NCI-H1694 (cell line): ENCODE results near the gene SLC43A1.

Source experiments
- DNase-seq: peaks from one replicate; lab custom pipeline; 2025; lab: John Stamatoyannopoulos, UW

The SLC43A1 gene

DNA sequence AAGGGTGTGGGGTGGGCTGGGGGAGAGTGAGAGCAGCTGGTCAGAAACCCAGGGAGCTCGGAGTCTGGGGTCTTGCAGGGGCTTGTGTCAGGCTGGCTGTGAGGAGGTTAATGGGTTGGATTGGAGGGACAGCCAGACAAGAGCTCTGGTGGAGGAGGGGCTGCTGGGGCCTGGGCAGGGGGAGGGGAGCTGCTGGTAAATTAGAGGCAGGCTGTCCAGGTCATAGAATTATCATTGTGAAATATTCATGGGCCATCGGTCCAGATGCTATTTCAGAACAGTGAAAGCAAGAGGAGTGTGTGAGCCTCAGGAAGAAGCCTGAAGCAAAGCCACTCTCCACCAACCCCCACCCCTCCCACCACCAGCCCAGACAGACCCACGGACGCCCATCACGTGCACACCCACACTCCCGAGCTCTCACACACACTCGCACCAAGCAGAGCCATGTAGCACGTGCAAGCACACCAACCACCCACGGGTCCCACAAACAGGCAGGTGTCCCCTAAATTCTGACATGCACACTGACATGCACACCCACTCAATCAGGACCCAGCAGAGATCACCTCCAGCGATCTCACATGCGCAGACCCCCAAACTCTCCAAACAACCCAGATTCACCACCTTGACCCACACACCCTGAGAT, 36.4 kb downstream of the SLC43A1 start:
- no peak for DNase-seq

DNA sequence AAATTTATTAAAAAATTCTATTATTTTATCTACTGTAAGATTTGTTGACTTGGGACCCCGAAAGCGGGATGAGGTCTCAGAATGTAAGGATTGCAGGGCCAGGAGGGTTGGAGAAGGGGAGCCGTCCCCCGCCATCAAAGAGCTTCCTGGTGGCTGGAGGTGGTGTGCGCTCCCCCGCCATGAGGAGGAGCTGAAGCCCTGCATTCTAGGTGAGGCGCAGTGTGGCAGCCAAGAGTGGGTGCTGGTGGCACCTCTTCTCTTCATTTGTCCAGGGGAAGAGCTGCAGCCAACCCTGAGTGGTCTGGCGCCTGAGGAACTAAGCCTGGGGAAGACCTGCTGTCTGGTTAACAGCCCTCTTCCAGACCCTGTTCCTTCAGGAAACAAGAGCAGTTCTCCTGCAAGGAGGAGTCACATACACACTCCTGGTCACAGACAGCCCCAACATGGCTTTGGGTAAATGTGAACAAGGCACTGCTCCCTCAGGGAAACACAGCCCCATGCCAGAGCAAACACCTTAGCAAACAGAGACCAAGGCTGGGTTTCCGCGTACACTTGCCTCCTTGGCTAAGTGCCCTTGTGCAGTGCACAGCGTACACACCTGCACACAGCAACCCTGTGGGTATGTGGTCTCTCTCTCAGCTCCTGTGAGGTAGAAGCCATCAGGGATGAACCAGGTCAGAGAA, 37.9 kb downstream of the SLC43A1 start:
- no peak for DNase-seq

DNA sequence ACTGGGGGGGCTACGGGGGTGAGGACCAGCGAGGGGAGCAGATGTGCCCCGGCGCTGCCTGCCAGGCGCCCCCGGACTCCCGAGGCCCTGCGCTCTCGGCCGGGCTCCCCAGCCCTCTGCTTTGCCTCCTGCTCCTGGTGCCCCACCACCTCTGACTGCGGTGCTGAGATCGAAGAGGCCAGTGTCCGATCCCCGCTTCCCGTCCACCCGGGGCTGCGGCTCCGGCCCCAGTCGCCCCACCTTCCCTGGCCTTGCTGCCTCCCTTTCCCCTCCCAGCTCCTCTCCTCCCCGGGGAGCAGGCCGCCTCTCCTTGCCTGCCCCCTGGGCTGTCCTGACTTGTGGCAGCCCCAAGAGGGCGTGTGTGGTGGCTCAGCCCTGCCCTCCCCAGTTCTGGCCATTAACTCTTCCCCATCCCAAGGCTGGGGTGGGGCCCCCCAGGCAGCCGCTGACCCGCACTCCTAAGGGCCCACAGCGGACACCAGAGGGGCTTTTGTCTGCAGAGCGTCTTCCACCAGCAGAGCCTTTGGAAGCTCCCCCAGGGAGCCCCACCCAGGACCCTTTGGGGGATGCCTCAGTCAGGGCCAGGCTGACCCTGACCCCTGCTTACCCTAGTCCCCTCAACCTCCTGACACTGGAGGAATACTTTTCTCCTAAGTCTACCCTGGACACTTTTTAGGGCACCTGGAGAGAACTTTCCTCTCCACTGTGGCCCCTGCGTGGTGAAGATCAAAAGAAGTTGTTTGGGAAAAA, 38.6 kb downstream of the SLC43A1 start:
- no peak for DNase-seq

DNA sequence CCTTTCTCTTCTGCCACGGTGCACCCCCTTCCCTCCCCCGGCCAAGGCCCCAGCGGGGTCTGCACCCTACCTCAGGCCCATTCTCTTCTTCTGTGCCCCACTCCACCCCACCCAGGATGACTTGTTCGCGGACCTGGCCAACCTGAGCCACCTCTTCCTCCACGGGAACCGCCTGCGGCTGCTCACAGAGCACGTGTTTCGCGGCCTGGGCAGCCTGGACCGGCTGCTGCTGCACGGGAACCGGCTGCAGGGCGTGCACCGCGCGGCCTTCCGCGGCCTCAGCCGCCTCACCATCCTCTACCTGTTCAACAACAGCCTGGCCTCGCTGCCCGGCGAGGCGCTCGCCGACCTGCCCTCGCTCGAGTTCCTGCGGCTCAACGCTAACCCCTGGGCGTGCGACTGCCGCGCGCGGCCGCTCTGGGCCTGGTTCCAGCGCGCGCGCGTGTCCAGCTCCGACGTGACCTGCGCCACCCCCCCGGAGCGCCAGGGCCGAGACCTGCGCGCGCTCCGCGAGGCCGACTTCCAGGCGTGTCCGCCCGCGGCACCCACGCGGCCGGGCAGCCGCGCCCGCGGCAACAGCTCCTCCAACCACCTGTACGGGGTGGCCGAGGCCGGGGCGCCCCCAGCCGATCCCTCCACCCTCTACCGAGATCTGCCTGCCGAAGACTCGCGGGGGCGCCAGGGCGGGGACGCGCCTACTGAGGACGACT, 39.3 kb downstream of the SLC43A1 start:
- no peak for DNase-seq

DNA sequence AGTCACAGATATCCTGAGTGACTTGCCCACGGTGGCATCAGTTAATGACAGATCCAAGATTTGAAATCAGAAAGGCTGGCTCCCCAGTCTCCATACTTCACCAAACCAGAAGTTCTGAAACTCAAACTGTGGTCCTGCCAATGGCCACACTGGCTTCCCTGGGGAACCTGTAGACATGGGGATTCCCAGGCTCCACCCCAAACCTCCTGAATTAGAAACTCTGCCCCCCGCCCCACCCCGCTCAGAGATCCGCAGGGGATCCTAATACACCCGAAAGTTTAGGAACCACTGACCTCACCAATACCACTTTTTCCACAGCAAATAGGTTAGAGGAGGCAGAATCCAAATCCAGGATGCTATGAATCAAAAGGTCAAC, 39.8 kb downstream of the SLC43A1 start:
- DNase-seq: no peak

DNA sequence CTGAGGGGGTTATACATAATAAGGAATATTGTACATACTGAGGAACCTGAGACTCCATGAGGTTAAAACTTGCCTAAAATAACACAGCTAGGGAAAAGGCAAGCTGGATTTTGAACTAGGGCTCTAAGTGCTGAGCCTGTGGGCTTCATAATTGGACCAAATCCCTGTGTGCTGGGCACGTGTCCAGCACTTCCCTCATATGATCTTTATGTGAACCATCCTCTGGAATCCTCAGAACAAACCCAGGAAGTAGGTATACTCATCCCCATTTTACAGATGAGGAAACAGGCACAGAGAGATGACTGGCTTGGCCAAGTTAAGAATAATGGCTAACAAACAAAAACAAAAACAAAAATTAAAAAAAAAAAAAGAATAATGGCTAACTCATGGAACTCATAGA, 40.3 kb downstream of the SLC43A1 start:
- no peak for DNase-seq

DNA sequence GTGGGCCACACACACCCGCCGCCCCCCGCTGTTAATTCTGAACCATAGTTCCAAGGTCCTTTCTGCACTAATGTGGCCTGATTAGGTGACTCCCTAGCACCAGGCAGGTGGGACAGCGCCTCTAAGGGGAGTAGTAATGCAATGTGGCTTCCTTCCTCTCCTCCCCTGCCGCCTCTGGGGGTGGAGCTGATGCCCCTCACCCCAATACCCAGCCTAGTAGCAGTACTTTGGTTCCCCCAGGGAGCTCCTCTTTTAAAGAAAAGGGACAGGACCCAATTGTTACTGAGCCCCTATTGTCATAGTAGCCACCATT, 40.7 kb downstream of the SLC43A1 start:
- DNase-seq: no peak

DNA sequence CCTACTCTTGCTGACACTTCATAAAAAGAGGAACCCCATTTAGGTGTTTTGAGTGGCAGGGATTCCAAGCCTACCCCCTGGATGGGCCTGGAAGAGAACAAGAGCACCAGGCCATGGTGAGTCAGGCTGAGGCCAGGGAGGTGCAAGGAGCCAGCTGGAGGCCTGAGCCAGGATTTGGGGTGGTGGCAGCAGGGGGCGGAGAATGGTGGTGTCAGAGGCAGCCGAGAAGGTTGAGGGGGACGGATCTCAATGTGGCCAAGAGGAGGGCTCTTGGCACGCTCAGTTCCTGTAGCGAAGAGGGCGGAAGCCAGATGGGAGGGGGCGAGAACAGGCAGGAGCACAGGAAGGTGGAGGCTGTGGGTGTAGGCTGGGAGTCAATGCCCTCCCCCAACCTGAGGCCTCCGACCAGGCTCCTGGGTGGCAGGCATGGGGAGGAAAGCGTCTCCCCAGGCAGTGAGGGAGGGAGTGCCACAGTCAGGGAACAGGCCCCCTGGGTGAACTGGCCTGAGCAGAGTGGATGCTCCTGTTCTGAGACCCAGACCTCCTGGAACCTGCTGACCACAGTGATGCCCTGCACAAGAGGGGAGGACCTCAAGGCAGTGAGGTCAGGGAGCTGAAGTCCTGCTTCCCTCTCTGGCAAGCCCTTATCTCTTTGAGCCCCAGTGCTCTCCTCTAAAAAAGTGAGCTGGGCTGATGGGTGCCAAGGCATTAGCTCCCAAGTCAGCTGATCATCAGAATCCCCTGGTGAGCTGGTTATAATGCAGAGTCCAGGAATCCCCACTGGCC, 41.3 kb downstream of the SLC43A1 start:
- peak; percentile 14 for DNase-seq

DNA sequence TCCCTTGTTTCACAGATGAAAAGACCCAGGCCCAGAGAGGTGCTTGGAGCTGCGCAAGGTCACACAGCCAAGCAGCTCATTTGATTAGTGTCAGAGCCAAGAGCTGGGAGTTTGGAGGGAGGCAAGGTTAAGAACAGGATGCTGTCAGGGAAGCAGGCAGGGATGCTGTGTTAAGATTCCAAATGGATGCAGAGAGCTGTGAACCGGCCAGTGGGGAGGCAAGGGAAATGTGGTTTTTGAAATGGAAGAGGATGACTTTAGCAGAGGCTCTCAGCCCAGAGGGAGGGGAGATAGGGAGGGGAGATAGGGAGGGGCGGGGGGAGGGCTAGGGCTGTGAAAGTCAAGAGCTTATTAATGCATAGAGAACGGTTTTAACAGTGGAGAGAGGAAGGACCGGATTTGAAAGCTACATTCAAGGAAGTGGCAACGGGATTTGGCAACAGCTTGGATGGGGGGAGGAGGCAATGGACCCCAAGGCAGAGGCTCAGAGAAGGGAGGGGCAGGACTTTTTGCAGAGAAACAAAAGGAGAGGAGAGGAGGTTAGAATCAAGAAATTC, 42.1 kb downstream of the SLC43A1 start:
- DNase-seq: no peak

DNA sequence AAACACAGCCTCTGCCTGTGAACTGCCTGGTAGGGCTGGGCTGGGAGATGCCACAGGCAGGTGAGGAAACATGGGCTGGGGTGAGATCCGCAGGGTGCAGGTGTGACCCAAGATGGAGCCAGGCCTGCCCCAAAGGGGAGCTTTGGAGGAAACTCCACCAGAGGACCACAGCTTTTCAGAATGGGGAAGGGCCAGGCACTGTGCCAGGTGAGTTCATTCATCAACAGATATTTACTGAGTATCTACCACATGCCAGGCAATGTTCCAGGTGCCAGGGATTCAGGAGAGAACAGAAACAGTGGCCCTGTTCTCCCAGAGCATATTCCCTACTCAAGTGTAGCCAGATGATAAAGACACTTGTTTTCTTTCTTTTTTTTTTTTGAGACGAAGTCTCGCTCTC, 44.0 kb downstream of the SLC43A1 start:
- peak; percentile 62 for DNase-seq

DNA sequence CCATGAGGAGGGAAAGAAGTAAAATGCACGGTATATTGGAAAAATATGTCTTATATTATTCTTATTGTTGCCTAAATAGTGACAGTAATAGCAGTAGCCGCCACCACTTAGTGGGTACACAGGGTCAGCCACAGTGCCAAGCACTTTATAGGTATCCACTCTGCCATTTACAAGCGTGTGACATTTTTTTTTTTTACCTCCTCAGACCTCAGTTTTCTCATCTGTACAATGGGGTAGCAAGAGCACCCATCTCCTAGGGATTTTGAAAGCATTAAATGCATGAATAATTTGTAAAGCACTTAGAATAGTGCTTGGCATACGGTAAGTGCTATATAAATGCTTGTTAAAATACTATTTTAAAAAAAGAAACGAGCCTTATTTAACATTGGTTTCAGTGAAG, 46.2 kb downstream of the SLC43A1 start:
- DNase-seq: no peak

DNA sequence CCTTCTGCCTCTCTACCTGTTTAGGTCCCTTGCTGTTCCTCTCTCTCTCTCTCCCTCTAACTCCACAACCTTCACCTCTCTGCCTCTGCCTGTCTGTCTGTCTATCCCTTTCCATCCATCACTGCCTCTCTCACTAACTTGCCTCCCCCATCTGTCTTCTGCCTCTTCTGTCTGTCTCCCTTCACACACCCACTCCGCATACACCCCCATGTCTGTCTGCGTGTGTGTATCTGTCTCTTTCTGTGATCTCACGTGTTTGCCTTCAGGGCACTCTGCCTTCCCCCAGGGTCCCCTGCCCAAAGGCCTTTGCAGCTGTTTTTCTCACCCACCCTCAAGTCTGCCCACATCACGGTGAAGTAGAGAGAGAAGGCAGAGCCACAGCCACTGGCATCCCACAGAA, 47.2 kb downstream of the SLC43A1 start:
- no peak for DNase-seq

DNA sequence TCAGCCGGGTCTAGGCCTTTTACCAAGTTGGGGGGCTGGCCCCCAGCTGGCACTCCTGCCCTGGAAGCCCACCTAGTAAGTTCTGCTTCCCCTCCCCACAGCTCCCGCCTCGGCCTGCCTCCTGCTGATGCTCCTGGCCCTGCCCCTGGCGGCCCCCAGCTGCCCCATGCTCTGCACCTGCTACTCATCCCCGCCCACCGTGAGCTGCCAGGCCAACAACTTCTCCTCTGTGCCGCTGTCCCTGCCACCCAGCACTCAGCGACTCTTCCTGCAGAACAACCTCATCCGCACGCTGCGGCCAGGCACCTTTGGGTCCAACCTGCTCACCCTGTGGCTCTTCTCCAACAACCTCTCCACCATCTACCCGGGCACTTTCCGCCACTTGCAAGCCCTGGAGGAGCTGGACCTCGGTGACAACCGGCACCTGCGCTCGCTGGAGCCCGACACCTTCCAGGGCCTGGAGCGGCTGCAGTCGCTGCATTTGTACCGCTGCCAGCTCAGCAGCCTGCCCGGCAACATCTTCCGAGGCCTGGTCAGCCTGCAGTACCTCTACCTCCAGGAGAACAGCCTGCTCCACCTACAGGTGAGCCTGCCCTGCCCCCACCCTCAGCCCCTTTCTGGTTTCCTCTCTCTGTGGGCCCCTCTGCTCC, 47.9 kb downstream of the SLC43A1 start:
- DNase-seq: no peak

DNA sequence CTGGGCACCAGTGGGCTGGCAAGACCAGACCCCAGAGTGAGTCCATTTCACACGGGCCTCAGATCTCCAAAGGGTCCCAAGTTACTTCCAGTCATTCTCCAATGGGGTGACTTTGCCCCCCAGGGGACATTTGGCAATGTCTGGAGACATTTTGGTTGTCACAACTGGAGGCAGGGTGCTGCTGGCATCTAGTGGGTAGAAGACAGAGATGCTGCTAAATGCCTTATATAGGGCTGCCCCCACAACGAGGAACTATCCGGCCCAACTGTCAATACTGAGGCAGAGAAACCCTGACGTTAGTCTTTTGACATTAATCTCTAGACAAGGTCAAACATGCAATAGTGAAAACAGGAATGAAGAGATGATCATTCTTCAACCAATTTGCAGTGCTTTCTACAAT, 48.8 kb downstream of the SLC43A1 start:
- no peak for DNase-seq

DNA sequence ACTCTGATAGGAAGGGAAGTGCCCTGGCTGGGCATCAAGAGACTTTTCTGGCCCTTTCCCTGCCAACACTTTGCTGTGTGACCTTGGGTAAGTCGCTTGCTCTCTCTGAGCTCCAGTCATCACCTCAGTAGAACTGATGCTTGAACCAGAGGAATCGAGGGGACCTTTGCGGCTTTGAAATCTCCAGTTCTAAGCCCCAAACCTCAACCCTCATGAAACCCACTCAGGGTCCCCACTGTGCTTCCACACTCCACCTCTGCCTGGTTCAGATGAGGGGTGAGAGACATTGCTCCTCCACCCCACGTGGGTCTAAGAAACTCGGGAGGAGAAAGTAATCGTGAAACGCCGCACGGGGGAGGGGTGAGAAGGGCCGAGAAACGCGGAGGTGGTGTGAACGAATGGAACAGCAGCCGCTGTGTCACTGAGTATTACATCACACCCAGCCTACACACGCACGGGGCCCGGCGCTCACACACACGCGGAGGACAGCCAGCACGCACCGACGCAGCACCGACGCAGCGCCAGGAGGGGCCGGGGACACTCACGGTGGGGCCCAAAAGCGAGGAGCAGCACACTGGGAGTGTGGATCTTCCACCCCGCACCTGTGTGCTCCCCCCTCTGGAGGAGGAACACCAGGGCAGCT, 50.8 kb downstream of the SLC43A1 start:
- DNase-seq: no peak

DNA sequence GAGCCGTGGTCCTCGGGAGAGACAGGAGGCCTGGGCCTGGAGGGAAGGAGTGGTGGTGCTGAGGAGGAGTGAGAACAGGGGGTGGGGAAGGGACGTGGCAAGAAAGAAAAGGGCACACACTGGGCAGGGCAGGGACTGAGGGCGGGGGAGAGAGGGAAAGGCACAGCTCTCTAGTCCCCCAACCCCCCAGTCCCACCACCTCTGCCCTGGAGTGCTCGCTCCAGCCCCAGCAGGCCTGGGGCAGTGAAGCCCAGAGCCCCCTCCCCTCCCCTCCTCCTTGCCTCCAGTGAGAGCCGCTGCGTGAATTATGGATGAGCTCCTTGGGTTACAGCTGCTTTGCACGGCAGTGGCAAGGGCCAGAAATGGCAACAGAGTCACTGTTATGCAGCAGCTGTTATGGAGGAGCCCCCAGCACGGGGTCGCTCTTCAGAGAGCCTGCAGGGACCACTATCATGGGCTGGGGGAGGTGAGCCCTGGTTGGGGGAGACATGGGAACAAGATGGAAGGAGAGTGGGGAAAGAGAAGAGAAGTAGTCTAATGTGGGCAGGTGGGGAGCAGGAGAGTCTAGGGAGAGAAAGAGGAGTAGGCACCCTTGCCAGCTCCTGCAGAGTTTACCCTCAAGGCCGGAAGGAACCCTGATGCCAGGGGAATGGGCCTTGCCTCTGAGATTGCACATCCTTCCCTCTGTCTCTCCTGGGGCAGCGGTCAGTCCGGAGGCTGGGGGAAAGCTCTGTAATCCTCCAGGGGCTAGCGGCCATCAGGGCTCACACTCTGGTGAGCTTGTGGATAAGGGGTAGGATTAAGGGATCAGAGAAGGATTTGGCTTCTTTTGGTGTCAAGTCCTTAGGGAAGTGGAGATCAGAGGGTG, 51.6 kb downstream of the SLC43A1 start:
- DNase-seq: no peak

DNA sequence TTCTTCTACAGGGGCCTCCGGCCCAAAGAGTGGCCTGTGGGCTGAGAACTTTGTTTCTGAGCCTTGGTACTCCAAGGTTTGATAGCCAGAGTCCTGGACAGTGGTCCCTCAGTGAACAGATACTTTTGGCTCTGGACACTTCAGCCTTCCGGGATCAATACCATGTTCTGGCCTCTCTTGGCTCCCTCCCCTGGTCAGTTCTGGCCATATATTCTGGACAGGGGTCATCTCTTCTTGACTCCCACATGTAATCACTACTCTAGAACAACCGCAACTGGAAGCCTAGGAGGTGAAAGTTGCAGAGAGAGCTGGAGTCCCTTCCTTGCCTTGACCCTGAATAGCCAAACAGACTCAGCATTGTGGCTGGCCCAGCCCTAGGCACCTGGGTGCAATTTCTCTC, 52.9 kb downstream of the SLC43A1 start:
- DNase-seq: no peak

DNA sequence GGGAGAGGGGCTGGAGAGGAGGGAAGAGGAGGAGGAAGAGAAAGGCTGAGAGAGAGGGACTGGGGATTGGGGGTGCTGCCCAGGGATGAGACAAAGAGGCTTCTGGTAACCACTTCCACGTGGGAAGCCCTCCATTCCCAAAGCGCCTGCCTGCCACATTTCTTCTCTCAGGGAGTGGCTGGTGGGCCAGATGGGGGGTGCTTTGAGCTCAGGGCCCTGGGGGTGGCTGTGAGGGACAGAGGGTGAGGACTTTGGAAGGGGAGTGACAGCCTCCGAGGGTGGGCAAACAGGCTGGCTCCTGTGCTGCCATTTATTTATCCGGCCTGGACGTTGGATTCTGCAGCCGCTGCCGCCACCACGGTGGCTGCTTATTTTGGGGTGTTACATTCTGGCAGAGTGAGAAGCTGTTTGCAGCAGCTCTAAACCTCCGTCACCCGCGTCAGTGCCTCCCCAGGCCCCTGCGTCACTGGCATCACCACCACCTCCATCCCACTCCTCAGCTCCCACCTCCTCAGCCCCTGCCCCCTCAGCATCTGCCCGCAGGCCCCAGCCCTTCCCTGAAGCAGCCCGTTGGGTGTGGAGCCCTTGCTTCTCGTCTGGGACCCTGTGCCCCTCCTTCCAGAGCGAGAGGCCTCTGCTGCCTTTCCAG, 53.5 kb downstream of the SLC43A1 start:
- no peak for DNase-seq
